GM12878 (cell line): ENCODE measurements around the gene PRCP.

ENCODE experiments used
- FOS ChIP-seq: IDR thresholded peaks from 3 replicates; pipeline ENCODE4 v1.6.1; 2011; ENCODE audit warnings: borderline replicate concordance; ENCODE audit not compliant: insufficient read length; ENCODE audit errors: extremely low read depth
- HDAC6 ChIP-seq: fragments of 200-600 bp; sonication (generic); IDR thresholded peaks from one replicate; pipeline ENCODE4 v1.8.0; 2017; ENCODE audit warnings: antibody characterized with exemption; ENCODE audit not compliant: unreplicated experiment
- MEF2A ChIP-seq: IDR thresholded peaks from 2 replicates; pipeline ENCODE4 v1.6.1; 2011; ENCODE audit warnings: low read depth, mild to moderate bottlenecking, low read length, moderate library complexity; ENCODE audit not compliant: insufficient read depth
- NFYA ChIP-seq: IDR thresholded peaks from 2 replicates; pipeline ENCODE4 v1.6.1; 2011; ENCODE audit warnings: low read depth, mild to moderate bottlenecking, low read length, improper control_type of control experiment, borderline replicate concordance
- NR2C1 ChIP-seq: fragments of 450-650 bp; IDR thresholded peaks from 2 replicates; pipeline ENCODE4 v1.6.1; 2017; ENCODE audit warnings: antibody characterized with exemption, mild to moderate bottlenecking, moderate library complexity
- POLR2A ChIP-seq: IDR thresholded peaks from 2 replicates; pipeline ENCODE4 v1.6.1; 2011; ENCODE audit warnings: low read depth, mild to moderate bottlenecking, low read length
- POLR2AphosphoS2 ChIP-seq: IDR thresholded peaks from 2 replicates; pipeline ENCODE4 v1.6.1; 2011; ENCODE audit warnings: low read depth, mild to moderate bottlenecking, low read length, improper control_type of control experiment, moderate library complexity
- RBBP5 ChIP-seq: fragments of 200-600 bp; sonication (generic); conservative IDR thresholded peaks from 2 replicates; pipeline ENCODE4 v1.6.1; 2016
- SMC3 ChIP-seq: IDR thresholded peaks from 2 replicates; pipeline ENCODE4 v1.6.1; 2011; ENCODE audit warnings: low read length, improper control_type of control experiment, borderline replicate concordance
- TF ChIP-seq, protein P1 (sequence below), 3 experiments: IDR thresholded peaks in 2 of 3; conservative IDR thresholded peaks in 1 of 3; 2 replicates each; pipeline ENCODE4 v1.5.1; 2011; ENCODE audit warnings: low read depth in 3 of 3, low read length in 3 of 3, mild to moderate bottlenecking in 3 of 3, control low read depth in 2 of 3, moderate library complexity in 2 of 3, inconsistent platforms in 1 of 3, mixed read lengths in 1 of 3; ENCODE audit not compliant: control insufficient read depth in 2 of 3, insufficient read depth in 1 of 3; ENCODE audit errors: extremely low read depth in 1 of 3

- no peak for TF ChIP-seq POLR2A
- no peak for TF ChIP-seq MEF2A
- no peak for TF ChIP-seq SMC3
- TF ChIP-seq, protein P1, sequence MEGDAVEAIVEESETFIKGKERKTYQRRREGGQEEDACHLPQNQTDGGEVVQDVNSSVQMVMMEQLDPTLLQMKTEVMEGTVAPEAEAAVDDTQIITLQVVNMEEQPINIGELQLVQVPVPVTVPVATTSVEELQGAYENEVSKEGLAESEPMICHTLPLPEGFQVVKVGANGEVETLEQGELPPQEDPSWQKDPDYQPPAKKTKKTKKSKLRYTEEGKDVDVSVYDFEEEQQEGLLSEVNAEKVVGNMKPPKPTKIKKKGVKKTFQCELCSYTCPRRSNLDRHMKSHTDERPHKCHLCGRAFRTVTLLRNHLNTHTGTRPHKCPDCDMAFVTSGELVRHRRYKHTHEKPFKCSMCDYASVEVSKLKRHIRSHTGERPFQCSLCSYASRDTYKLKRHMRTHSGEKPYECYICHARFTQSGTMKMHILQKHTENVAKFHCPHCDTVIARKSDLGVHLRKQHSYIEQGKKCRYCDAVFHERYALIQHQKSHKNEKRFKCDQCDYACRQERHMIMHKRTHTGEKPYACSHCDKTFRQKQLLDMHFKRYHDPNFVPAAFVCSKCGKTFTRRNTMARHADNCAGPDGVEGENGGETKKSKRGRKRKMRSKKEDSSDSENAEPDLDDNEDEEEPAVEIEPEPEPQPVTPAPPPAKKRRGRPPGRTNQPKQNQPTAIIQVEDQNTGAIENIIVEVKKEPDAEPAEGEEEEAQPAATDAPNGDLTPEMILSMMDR (IDR thresholded peaks at IDR 0.05 in 2 of 3, conservative IDR thresholded peaks at IDR 0.05 in 1 of 3; ENCODE audit: control insufficient read depth in 2 of 3, extremely low read depth in 1 of 3, insufficient read depth in 1 of 3, low read depth in 3 of 3, low read length in 3 of 3), result no peak
- TF ChIP-seq POLR2AphosphoS2, result no peak
- no peak for TF ChIP-seq HDAC6
- TF ChIP-seq RBBP5, result no peak
- no peak for TF ChIP-seq FOS
- no peak for TF ChIP-seq NR2C1
- no peak for TF ChIP-seq NFYA
These were observed 28.6 kb downstream of the PRCP start for GRCh38 chr11:82871646-82872045.
